Activated T-helper 2 cell treated with anti-CD3 and anti-CD28 coated beads, Interferon-gamma antibody, Interleukin-2, Interleukin-4, amounts not matched to agents 10 μg/mL and 5 μg/mL and 100 μg/mL, durations not matched to agents 14 hours and 24 hours and 36 hours (primary cell): ENCODE results near the gene SYTL2. TPM values are rescaled to one million over a fixed set of nuclear protein-coding genes. Genes with fewer than 3 reads are reported as not detected.
A peak's percentile ranks its signal among the peaks of the same experiment; 100 is the strongest.
"Not testable (repeated sequence)": the region's sequence is repeated elsewhere in the genome, so short reads cannot be mapped to it uniquely, and the experiment has no call there.

Experiments
- DNase-seq: peaks from one replicate; pipeline ENCODE4 v3.0.0; 2021; ENCODE audit warnings: low spot score
- H3K27ac Mint-ChIP-seq: one replicate; pipeline ENCODE4 v1.8.0; 2021; ENCODE audit warnings: mixed read lengths
- H3K27me3 Mint-ChIP-seq: one replicate; pipeline ENCODE4 v1.8.0; 2021; ENCODE audit warnings: low read depth, mixed read lengths
- H3K36me3 Mint-ChIP-seq: one replicate; pipeline ENCODE4 v1.8.0; 2021; ENCODE audit warnings: low read depth, mixed read lengths
- H3K4me1 Mint-ChIP-seq: one replicate; pipeline ENCODE4 v1.8.0; 2021; ENCODE audit warnings: low read depth, mixed read lengths
- H3K4me3 Mint-ChIP-seq: one replicate; pipeline ENCODE4 v1.8.0; 2021; ENCODE audit warnings: low read depth, mild to moderate bottlenecking, moderate library complexity, mixed read lengths
- H3K9me3 Mint-ChIP-seq: one replicate; pipeline ENCODE4 v1.8.0; 2021; ENCODE audit warnings: mixed read lengths
- intact Hi-C: fragments of 100-400 bp; cut with micrococcal nuclease; formaldehyde crosslinking; loops from one replicate; pipeline ENCODE4 v1.15.1; 2023
- total RNA-seq: library from RNA; stranded (reverse); gene quantifications from 2 replicates; pipeline ENCODE4 v1.2.3, GENCODE V29; 2022

The SYTL2 gene
- total RNA-seq, 1 donor from 2014 or later, result 16.0 TPM

GRCh38 chr11:85673393-85673792 is 137.5 kb downstream of the SYTL2 start:
- no peak overlapping the region for H3K4me3 Mint-ChIP-seq
- H3K36me3 Mint-ChIP-seq, result peaks cover 8% of the 10 kb centered on the region
- H3K9me3 Mint-ChIP-seq, result peaks cover 16% of the 10 kb centered on the region
- peaks cover 9% of the 10 kb centered on the region for H3K4me1 Mint-ChIP-seq
- peaks cover 2% of the 10 kb centered on the region for H3K27me3 Mint-ChIP-seq
- no peak overlapping the region for H3K27ac Mint-ChIP-seq
- intact Hi-C loops, result no loop called here
- DNase-seq, result no peak

GRCh38 chr11:85672105-85672902 is 138.6 kb downstream of the SYTL2 start:
- H3K27me3 Mint-ChIP-seq, result no peaks in the 10 kb centered on the region
- peaks cover 8% of the 10 kb centered on the region for H3K36me3 Mint-ChIP-seq
- H3K9me3 Mint-ChIP-seq, result peaks cover 16% of the 10 kb centered on the region
- H3K27ac Mint-ChIP-seq, result no peak overlapping the region
- no peak overlapping the region for H3K4me3 Mint-ChIP-seq
- intact Hi-C loops, result no loop called here
- DNase-seq, result no peak
- peaks cover 9% of the 10 kb centered on the region for H3K4me1 Mint-ChIP-seq

GRCh38 chr11:85670949-85671663 is 139.8 kb downstream of the SYTL2 start:
- H3K4me3 Mint-ChIP-seq, H3K36me3 Mint-ChIP-seq, H3K4me1 Mint-ChIP-seq, intact Hi-C loops, H3K27me3 Mint-ChIP-seq, DNase-seq, H3K27ac Mint-ChIP-seq: not testable (repeated sequence)
- peaks cover 16% of the 10 kb centered on the region for H3K9me3 Mint-ChIP-seq

- no peak overlapping the region for H3K27ac Mint-ChIP-seq
- H3K36me3 Mint-ChIP-seq, result peaks cover 12% of the 10 kb centered on the region
- no peak overlapping the region for H3K4me3 Mint-ChIP-seq
- intact Hi-C loops, result no loop called here
- no peaks in the 10 kb centered on the region for H3K27me3 Mint-ChIP-seq
- H3K4me1 Mint-ChIP-seq, result peaks cover 13% of the 10 kb centered on the region
- no peak for DNase-seq
- H3K9me3 Mint-ChIP-seq, result peaks cover 5% of the 10 kb centered on the region
Measured at GRCh38 chr11:85668157-85668556, 142.8 kb downstream of the SYTL2 start.

GRCh38 chr11:85666687-85667086 is 144.3 kb downstream of the SYTL2 start:
- Mint-ChIP-seq H3K9me3 (no peaks in the 10 kb centered on the region), H3K27me3 (no peaks in the 10 kb centered on the region), H3K36me3 (peaks cover 20% of the 10 kb centered on the region), H3K27ac (no peak overlapping the region), H3K4me3 (no peak overlapping the region), H3K4me1 (peaks cover 16% of the 10 kb centered on the region)
- intact Hi-C loops, result no loop called here
- DNase-seq, result no peak

- Mint-ChIP-seq H3K36me3 (peaks cover 30% of the 10 kb centered on the region), H3K27me3 (no peaks in the 10 kb centered on the region), H3K27ac (peak overlapping the region; percentile 35), H3K9me3 (no peaks in the 10 kb centered on the region), H3K4me3 (peak overlapping the region; percentile 31), H3K4me1 (peaks cover 24% of the 10 kb centered on the region)
- intact Hi-C loops, result loop anchor here (1.0 to 2.0 kb wide), 3 partner anchors 85 to 579 kb away; partner anchors contain the start of gene EED
- DNase-seq, result no peak
Measured at GRCh38 chr11:85665733-85666132, 145.2 kb downstream of the SYTL2 start.

GRCh38 chr11:85664615-85665481 is 146.1 kb downstream of the SYTL2 start, which contains the start of gene CREBZF:
CREBZF (minus strand) TSS chr11:85665129; CDS start chr11:85664875, 254 bp downstream.
- intact Hi-C loops, result loop anchor here (1.0 to 5.0 kb wide), 7 partner anchors 37 to 637 kb away; partner anchors contain the start of genes EED, HIKESHI, PICALM and TMEM126B
- Mint-ChIP-seq H3K4me1 (peaks cover 33% of the 10 kb centered on the region), H3K9me3 (no peaks in the 10 kb centered on the region), H3K4me3 (peak within 1 kb of the TSS; percentile 99), H3K27ac (peak within 1 kb of the TSS; percentile 96), H3K36me3 (peaks cover 38% of the 10 kb centered on the region), H3K27me3 (no peaks in the 10 kb centered on the region)
- peak; percentile 94 for DNase-seq

GRCh38 chr11:85663753-85664614 is 147.0 kb downstream of the SYTL2 start:
- H3K9me3 Mint-ChIP-seq, result no peaks in the 10 kb centered on the region

GRCh38 chr11:85663080-85663752 is 147.7 kb downstream of the SYTL2 start:
- Mint-ChIP-seq H3K27ac (peak overlapping the region; percentile 96), H3K4me1 (peaks cover 44% of the 10 kb centered on the region), H3K27me3 (no peaks in the 10 kb centered on the region), H3K9me3 (no peaks in the 10 kb centered on the region), H3K4me3 (peak overlapping the region; percentile 99), H3K36me3 (peaks cover 53% of the 10 kb centered on the region)
- no peak for DNase-seq
- intact Hi-C loops, result loop anchor here (1.0 to 5.0 kb wide), 3 partner anchors 15 to 404 kb away; partner anchors contain the start of gene PICALM

More at GRCh38 chr11:85663753-85664614, 147.0 kb downstream of the SYTL2 start:
- peaks cover 45% of the 10 kb centered on the region for H3K36me3 Mint-ChIP-seq
- H3K4me3 Mint-ChIP-seq, result peak overlapping the region; percentile 99
- DNase-seq, result peak; percentile 86
- H3K27ac Mint-ChIP-seq, result peak overlapping the region; percentile 96
- H3K27me3 Mint-ChIP-seq, result no peaks in the 10 kb centered on the region
- intact Hi-C loops, result loop anchor here (1.0 to 5.0 kb wide), 6 partner anchors 16 to 638 kb away; partner anchors contain the start of genes EED, HIKESHI, PICALM and TMEM126B
- peaks cover 38% of the 10 kb centered on the region for H3K4me1 Mint-ChIP-seq

- intact Hi-C loops, result loop anchor here (5.0 kb wide), 2 partner anchors 70 to 405 kb away; partner anchors contain the start of gene PICALM
- H3K27ac Mint-ChIP-seq, result no peak overlapping the region
- peaks cover 59% of the 10 kb centered on the region for H3K36me3 Mint-ChIP-seq
- H3K9me3 Mint-ChIP-seq, result no peaks in the 10 kb centered on the region
- peak overlapping the region; percentile 67 for H3K4me3 Mint-ChIP-seq
- H3K27me3 Mint-ChIP-seq, result no peaks in the 10 kb centered on the region
- DNase-seq, result no peak
- H3K4me1 Mint-ChIP-seq, result peaks cover 45% of the 10 kb centered on the region
Measured at GRCh38 chr11:85661972-85662664, 148.8 kb downstream of the SYTL2 start.

GRCh38 chr11:85658180-85658579 is 152.8 kb downstream of the SYTL2 start:
- no peaks in the 10 kb centered on the region for H3K9me3 Mint-ChIP-seq
- no peak overlapping the region for H3K27ac Mint-ChIP-seq
- no peaks in the 10 kb centered on the region for H3K27me3 Mint-ChIP-seq
- intact Hi-C loops, result no loop called here
- DNase-seq, result no peak
- H3K36me3 Mint-ChIP-seq, result peaks cover 72% of the 10 kb centered on the region
- peaks cover 41% of the 10 kb centered on the region for H3K4me1 Mint-ChIP-seq
- H3K4me3 Mint-ChIP-seq, result no peak overlapping the region
